Thyroid gland (tissue), 4 donors: ENCODE results near the gene CLTC. TPM values are rescaled to one million over a fixed set of nuclear protein-coding genes. Genes with fewer than 3 reads are reported as not detected.

Source experiments
- DNase-seq, 2 donors: peaks; one replicate each; pipeline ENCODE4 v3.0.0-alpha.2; 2019
- H3K27ac ChIP-seq, 3 donors: fragments of 200-600 bp; sonication (generic); 1 replicate in 2 of 3; 2 replicates in 1 of 3; pipeline ENCODE4 v1.5.1; 2016 to 2019; ENCODE audit warnings: mild to moderate bottlenecking in 1 of 3, moderate library complexity in 1 of 3
- H3K27me3 ChIP-seq: fragments of 200-600 bp; sonication (generic); one replicate; pipeline ENCODE4 v1.5.1; 2019
- H3K36me3 ChIP-seq, 2 donors: fragments of 200-600 bp; sonication (generic); one replicate each; pipeline ENCODE4 v1.5.1; 2016 to 2019
- H3K4me1 ChIP-seq, 2 donors: fragments of 200-600 bp; sonication (generic); one replicate each; pipeline ENCODE4 v1.5.1; 2017 to 2019
- H3K4me3 ChIP-seq, 3 donors: fragments of 200-600 bp; sonication (generic); replicated peaks in 1 of 3; 1 replicate in 2 of 3; 2 replicates in 1 of 3; pipeline ENCODE4 v1.5.1; 2016; ENCODE audit warnings: mild to moderate bottlenecking in 1 of 3
- H3K9me3 ChIP-seq: fragments of 200-600 bp; sonication (generic); one replicate; pipeline ENCODE4 v1.5.1; 2017
- POLR2A ChIP-seq, 2 donors: fragments of 450-650 bp; IDR thresholded peaks; one replicate each; pipeline ENCODE4 v1.6.1; 2017; ENCODE audit warnings: antibody characterized with exemption in 2 of 2, mild to moderate bottlenecking in 2 of 2, moderate library complexity in 1 of 2
- WGBS, 2 donors: methylation state at CpG; one replicate each; pipeline ENCODE4 v1.1.5; 2017; 5-methylcytosine and 5-hydroxymethylcytosine counted together
- intact Hi-C: fragments of 100-400 bp; cut with DNase I; formaldehyde crosslinking; loops from one replicate; pipeline ENCODE4 v1.15.1; 2023
- total RNA-seq, 4 donors: library from RNA; depleted of rRNA; stranded (reverse); fragments of >200 nt; gene quantifications; one replicate each; pipeline ENCODE4 v1.2.3, GENCODE V29; 2016
- TF ChIP-seq, protein P1 (sequence below), 6 experiments: fragments of 200-600 bp in 3 of 6; fragments of 450-650 bp in 3 of 6; sonication (generic) in 3 of 6; IDR thresholded peaks; one replicate each; pipeline ENCODE4 v1.5.1; 2016 to 2019; ENCODE audit warnings: antibody characterized with exemption in 6 of 6, mild to moderate bottlenecking in 2 of 6, inconsistent platforms in 1 of 6, moderate library complexity in 1 of 6

Gene CLTC
- total RNA-seq, 4 donors from 2014 or later: 250 to 474 (median 364) TPM

DNA sequence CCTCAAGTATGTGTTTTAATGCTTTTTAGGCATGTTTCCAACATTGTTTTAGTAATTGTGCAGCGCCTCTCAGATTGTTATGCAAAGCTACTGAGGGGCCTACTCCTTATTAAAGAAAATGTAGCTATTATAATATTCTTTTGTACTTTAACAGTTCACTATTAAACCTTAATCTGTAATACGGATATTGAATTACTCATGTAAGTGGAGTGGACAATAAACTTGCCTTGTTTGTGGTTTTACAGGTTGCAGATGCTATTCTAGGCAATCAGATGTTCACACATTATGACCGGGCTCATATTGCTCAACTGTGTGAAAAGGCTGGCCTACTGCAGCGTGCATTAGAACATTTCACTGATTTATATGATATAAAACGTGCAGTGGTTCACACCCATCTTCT, 46.5 kb downstream of the CLTC start:
- peaks cover 53 to 59% of the 10 kb centered on the region in 2 donors for H3K4me1 ChIP-seq
- intact Hi-C loops: loop anchor here (10.0 kb wide), 1 partner anchor 51 kb away; the partner anchor contains the start of gene CLTC
- DNase-seq: no peak
- no peaks in the 10 kb centered on the region for H3K9me3 ChIP-seq
- peaks cover 25 to 42% of the 10 kb centered on the region in 2 donors for H3K36me3 ChIP-seq
- H3K27me3 ChIP-seq: no peaks in the 10 kb centered on the region
- WGBS, 2 donors: 93% methylated on average over 5 of the region's 5 CpGs
- peak overlapping the region in 2 of 3 donors; percentile 1 to 10 for H3K27ac ChIP-seq
- TF ChIP-seq, protein P1, sequence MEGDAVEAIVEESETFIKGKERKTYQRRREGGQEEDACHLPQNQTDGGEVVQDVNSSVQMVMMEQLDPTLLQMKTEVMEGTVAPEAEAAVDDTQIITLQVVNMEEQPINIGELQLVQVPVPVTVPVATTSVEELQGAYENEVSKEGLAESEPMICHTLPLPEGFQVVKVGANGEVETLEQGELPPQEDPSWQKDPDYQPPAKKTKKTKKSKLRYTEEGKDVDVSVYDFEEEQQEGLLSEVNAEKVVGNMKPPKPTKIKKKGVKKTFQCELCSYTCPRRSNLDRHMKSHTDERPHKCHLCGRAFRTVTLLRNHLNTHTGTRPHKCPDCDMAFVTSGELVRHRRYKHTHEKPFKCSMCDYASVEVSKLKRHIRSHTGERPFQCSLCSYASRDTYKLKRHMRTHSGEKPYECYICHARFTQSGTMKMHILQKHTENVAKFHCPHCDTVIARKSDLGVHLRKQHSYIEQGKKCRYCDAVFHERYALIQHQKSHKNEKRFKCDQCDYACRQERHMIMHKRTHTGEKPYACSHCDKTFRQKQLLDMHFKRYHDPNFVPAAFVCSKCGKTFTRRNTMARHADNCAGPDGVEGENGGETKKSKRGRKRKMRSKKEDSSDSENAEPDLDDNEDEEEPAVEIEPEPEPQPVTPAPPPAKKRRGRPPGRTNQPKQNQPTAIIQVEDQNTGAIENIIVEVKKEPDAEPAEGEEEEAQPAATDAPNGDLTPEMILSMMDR (IDR thresholded peaks at IDR 0.05): no peak
- no peak for TF ChIP-seq POLR2A (IDR thresholded peaks at IDR 0.05)
- no peak overlapping the region for H3K4me3 ChIP-seq

DNA sequence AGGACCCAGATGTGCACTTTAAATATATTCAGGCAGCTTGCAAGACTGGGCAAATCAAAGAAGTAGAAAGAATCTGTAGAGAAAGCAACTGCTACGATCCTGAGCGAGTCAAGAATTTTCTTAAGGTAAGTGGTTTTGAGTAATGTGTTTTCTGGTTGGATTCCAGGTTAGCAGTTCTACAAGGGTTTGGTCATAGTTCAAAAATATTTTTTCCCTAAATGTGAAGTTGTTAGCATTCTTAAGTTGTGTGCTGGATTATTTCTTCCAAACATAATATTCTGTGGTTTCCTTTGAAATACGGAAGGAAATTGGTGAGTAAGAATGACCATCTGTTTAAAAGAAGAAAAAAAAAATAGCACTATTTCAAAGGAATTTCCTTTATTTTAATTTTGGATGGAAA, 49.1 kb downstream of the CLTC start:
- intact Hi-C loops: loop anchor here (10.0 kb wide), 1 partner anchor 54 kb away; the partner anchor contains the start of gene CLTC

DNA sequence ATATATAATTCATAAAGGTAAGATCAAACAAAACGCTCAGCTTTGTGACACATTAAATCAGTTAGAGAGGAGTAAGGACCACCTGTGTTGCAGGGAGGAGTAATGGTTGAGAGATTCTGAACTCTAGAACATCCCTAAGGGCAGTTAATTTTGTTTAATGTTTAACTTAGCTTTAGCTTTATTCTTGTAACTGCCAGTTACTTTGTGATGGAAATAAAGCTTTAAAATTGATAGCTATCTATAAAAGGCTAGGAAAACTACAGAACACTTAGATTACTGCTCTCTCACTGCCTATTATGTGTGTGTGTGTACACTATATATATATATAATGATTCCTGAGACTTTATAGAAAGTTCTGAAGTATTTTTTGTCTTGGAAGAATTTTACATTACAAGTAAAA, 49.7 kb downstream of the CLTC start:
- Histone ChIP-seq H3K4me3 (no peak overlapping the region), H3K27ac (peak overlapping the region; percentile 61 to 82 (median 79)), H3K27me3 (no peaks in the 10 kb centered on the region), H3K9me3 (no peaks in the 10 kb centered on the region), H3K36me3 (peaks cover 20 to 35% of the 10 kb centered on the region in 2 donors), H3K4me1 (peaks cover 39 to 62% of the 10 kb centered on the region in 2 donors)
- TF ChIP-seq, protein P1 (IDR thresholded peaks at IDR 0.05): no peak
- no peak for TF ChIP-seq POLR2A (IDR thresholded peaks at IDR 0.05)
- intact Hi-C loops: loop anchor here (10.0 kb wide), 1 partner anchor 55 kb away; the partner anchor contains the start of gene CLTC
- 59 to 80% methylated on average over 1 of the region's 1 CpG for WGBS, 2 donors
- DNase-seq: no peak

More for the DNA sequence above, 49.1 kb downstream of the CLTC start:
- Histone ChIP-seq H3K4me1 (peaks cover 45 to 68% of the 10 kb centered on the region in 2 donors), H3K9me3 (no peaks in the 10 kb centered on the region), H3K27ac (peak overlapping the region; percentile 61 to 82 (median 79)), H3K4me3 (no peak overlapping the region), H3K36me3 (peaks cover 17 to 31% of the 10 kb centered on the region in 2 donors), H3K27me3 (no peaks in the 10 kb centered on the region)
- DNase-seq: no peak
- 19 to 26% methylated on average over 3 of the region's 3 CpGs for WGBS, 2 donors
- TF ChIP-seq, protein P1 (IDR thresholded peaks at IDR 0.05): no peak
- TF ChIP-seq POLR2A (IDR thresholded peaks at IDR 0.05): no peak

DNA sequence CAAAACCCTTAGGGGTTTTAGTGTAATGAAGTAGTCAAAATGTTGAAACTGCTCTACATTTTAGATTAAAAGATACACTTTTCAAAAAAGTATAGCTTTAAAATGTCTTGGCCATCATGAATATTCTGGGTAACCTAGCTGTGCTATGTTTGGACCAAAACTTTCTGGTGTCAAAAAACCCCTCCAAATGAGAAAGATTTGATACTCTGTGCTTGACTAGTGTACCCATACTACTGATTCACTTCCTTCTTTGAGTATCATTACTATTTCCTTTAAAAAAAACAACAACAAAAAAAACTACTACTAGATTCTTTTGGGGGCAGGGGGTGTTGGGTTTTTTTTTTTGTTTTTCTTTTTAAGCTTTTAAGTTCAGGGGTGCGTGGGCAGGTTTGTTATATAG, 50.2 kb downstream of the CLTC start:
- no peaks in the 10 kb centered on the region for H3K27me3 ChIP-seq
- peaks cover 19 to 39% of the 10 kb centered on the region in 2 donors for H3K36me3 ChIP-seq
- DNase-seq: no peak
- TF ChIP-seq POLR2A (IDR thresholded peaks at IDR 0.05): no peak
- TF ChIP-seq, protein P1 (IDR thresholded peaks at IDR 0.05): no peak
- H3K4me3 ChIP-seq: no peak overlapping the region
- 95 to 98% methylated on average over 1 of the region's 1 CpG for WGBS, 2 donors
- no peaks in the 10 kb centered on the region for H3K9me3 ChIP-seq
- H3K27ac ChIP-seq: peak overlapping the region in 2 of 3 donors; percentile 79 to 82
- intact Hi-C loops: loop anchor here (10.0 kb wide), 1 partner anchor 55 kb away; the partner anchor contains the start of gene CLTC
- H3K4me1 ChIP-seq: peaks cover 33 to 57% of the 10 kb centered on the region in 2 donors

DNA sequence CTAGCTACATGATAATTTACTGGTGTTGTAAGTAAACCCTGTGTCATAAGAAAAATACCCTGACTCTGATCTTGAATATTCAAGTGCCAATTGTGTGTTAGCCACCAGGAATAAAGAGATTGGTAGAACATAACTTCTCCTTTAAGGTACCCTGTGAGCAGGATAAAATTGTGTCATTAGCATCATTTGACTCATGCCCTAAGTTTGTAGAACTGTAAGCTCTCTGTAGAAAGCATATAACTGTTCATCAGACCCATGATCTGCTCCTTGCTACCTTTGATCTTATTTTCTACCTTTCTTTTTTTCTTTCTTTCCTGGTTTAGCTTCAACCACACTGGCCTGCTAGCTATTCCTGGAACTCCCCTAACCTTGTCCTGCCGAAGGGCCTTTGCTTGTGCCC, 51.7 kb downstream of the CLTC start:
- H3K4me1 ChIP-seq: peaks cover 26 to 49% of the 10 kb centered on the region in 2 donors
- TF ChIP-seq, protein P1 (IDR thresholded peaks at IDR 0.05): no peak
- no peak for TF ChIP-seq POLR2A (IDR thresholded peaks at IDR 0.05)
- H3K36me3 ChIP-seq: peaks cover 17 to 37% of the 10 kb centered on the region in 2 donors
- peak overlapping the region in 1 of 3 donors; percentile 79 for H3K27ac ChIP-seq
- intact Hi-C loops: no loop called here
- H3K9me3 ChIP-seq: no peaks in the 10 kb centered on the region
- no peak for DNase-seq
- H3K27me3 ChIP-seq: no peaks in the 10 kb centered on the region
- 93 to 95% methylated on average over 1 of the region's 1 CpG for WGBS, 2 donors
- no peak overlapping the region for H3K4me3 ChIP-seq
